Measurements from ENCODE around the gene IL36B.
A peak's percentile ranks its signal among the peaks of the same experiment; 100 is the strongest.

IL36B gene

DNA sequence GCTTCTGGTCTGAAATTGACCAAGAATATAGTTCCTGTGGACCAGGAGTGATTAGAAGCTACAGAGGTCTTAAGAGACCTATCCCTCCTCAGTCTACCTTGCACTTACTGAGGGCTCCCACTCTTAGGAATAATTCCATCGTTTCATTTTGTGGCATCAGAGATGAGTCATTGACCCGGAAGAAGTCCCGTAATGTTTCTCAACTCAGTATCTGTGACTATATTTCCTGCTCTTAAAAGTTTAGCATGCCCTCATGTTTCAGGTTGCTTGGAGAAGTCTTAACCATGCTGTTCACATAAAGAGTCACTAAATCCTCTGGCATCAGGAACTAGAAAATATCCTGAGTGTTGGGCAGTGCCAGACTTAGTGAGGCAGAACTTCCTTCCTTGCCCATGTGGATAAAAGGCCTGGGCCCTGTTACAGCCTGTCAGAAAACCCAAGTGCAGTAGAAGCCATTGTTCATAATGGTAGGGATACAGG is 47.6 kb downstream of the IL36B start, which contains the start of gene IL36A:
IL36A (plus strand) TSS at position 430 of the 480 bp plus-strand sequence. CDS start 413 bp downstream, outside the sequence.
- DNase-seq, result no peak

GRCh38 chr2:113002677-113003076 is 50.0 kb downstream of the IL36B start:
- DNase-seq, result no peak

DNA sequence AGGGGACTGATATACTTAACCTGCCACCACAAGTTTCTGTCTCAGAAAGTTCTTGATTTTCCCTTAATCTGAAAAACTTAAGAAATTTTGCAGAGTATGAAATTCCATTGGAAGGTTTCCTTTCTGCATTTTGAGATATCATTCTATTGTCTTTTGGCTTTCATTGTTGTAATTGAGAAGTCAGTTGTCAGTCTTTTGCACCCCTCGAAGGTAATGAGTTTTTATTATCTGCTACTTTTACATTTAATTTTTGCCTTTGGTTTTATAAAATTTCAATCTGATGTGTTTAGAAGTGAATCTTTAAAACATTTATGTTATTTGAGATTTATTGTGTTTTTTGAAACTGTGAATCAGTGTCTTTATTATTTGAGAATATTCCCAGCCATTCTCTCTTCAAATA is 52.2 kb downstream of the IL36B start:
- no peak for DNase-seq

DNA sequence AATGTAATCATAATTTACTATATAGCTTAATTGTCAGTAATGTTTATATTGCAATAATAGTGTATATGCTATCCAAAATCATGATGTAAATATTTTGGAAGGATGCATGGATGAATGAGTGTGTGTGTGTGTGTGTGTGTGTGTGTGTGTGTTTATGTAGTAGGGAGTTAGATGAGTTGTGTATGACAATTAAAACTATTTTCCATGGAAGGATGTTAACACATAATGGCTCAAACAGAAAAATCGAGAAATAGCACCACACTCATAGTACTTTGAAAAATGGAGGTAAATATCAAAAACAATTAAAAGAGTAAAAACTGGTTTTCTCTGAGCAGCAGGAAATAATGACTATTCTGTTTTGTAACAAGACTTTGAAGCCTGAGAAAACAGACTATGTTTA is 55.5 kb downstream of the IL36B start:
- DNase-seq, result no peak

DNA sequence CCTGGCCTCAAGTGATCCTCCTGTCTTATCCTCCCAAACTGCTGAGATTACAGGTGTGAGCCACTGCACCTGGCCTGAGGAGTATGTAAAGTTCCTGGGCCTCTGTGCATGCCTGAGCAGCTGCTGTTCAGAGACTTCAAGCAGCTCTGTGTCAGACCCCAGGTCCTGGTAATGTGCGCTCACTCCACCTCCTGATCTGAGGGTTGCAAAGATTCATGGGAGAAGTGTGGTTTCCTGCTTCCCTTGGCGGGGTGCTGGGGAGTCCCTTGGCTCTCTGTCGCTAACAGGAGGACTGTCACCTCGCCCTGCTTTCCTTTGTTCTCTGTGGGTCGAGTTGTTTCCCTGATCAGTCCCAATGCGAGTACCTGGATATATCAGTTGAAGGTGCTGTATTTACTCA is 56.0 kb downstream of the IL36B start:
- peak; percentile 68 for DNase-seq

- peak; percentile 21 for DNase-seq
Measured at GRCh38 chr2:112995346-112995920, 57.2 kb downstream of the IL36B start.

GRCh38 chr2:112994648-112995047 is 58.0 kb downstream of the IL36B start:
- no peak for DNase-seq

DNA sequence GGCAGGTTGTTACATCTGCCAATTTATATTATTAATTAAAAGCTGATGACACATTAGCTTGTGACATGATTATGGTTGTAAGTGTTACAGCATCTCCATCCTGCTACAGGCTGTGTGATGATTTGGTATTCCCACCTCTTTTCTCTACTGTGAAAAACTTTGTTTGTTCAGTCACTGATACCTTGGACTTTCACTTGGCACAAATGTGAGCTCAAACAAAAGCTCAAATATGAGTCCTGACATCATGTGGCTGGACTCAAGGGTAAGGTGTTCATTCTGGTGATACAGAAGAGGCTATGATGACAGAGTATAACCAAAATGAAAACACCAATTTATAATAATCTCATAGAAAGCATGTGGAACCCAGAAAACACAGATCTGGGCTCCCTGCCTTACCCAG is 58.8 kb downstream of the IL36B start:
- DNase-seq, result no peak

GRCh38 chr2:112989611-112990010 is 63.1 kb downstream of the IL36B start:
- DNase-seq, result no peak

- no peak for DNase-seq
Measured at GRCh38 chr2:112985090-112985489, 67.6 kb downstream of the IL36B start.

DNA sequence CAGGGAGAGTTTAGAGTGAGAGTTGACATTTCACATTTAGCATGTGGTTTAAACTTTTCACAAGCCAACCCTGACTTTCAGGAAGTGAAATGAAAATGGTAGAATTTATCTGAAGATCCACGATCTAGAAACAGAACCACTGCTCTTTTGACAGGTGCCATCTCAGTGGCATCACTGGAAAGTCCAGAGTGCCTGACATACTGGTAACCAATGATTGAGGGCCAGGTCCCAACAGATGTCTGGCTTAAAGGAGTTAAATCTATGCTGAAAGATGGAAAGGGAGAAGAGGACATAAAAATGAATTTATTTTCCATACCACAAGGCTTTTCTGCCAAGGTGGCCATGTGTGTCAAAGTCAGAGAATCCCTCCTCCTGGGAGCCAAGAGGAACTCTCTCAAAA is 72.1 kb downstream of the IL36B start:
- DNase-seq, result no peak

DNA sequence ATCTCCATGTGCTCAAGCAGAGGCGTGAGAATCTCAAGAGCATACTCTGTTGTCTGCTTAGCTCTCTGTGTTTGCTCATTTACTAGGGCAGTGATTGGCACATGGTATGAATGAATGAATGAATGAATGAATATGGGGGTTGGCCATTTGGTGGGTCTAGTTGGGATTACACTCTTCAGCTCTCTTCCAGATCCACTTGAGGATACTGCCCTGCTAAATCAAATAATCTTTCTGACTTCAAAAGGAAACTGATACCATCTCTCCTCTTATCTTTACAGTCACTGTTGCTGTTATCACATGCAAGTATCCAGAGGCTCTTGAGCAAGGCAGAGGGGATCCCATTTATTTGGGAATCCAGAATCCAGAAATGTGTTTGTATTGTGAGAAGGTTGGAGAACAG is 72.9 kb downstream of the IL36B start:
- no peak for DNase-seq

DNA sequence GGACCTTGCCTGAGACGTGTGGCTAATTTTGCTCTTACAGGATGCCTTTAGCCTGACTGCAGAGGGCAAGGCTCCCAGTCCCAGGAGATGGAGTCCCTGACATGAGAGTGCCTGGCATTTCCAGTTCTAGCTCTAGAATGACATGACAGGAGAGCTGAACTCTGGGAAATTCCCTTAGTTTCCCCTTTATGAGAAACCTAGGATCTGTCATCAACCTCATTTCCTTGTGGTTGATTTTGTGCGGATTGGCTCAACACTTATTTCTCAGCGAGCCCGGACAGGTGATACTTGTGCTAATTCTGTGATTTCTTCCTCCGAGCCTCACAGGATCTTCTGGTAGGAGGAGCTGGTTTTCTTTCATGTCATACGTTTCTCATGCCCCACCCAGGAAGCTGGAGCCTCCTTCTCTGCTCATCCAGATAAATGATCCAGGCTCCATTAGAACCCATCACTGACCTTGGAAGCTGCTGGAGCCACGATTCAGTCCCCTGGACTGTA is 75.1 kb downstream of the IL36B start, which contains the start of gene IL36G:
IL36G (plus strand) TSS at position 448 of the 498 bp plus-strand sequence. CDS start 633 bp downstream, outside the sequence.
- DNase-seq, result no peak

Measured in activated CD4-positive, alpha-beta T cell treated with anti-CD3 and anti-CD28 coated beads, Interleukin-2, amount 50 U/mL, for 1 hour (primary cell).